Measurements from ENCODE around the gene BRSK2. TPM values are rescaled to one million over a fixed set of nuclear protein-coding genes. Genes with fewer than 3 reads are reported as not detected.

BRSK2 gene
- total RNA-seq, 5 donors from 2014 or later (not counting 1 experiment from before 2014, with no cell fraction given): 0.54 to 1.5 (median 0.95) TPM

GRCh38 chr11:1402355-1403077 lies 12.8 kb downstream of the BRSK2 start:
- no peak overlapping the region for H3K4me3 Mint-ChIP-seq
- H3K27ac ChIP-seq (ENCODE audit: low read length): no peak overlapping the region
- H3K9me3 ChIP-seq: no peaks in the 10 kb centered on the region
- no peaks in the 10 kb centered on the region for H3K4me1 ChIP-seq (ENCODE audit: control insufficient read depth in 1 of 2, extremely low read depth in 1 of 2, insufficient read depth in 2 of 2, low read length in 2 of 2)
- ChIA-PET CTCF (no interaction called here), POLR2A (no interaction called here)
- peaks cover 0 to 57% of the 10 kb centered on the region in 2 experiments for H3K27me3 ChIP-seq (replicated peaks in 1 of 2; ENCODE audit: control insufficient read depth in 2 of 2, extremely low read depth in 1 of 2, insufficient read depth in 2 of 2, low read length in 1 of 2)
- no peaks in the 10 kb centered on the region for H3K36me3 Mint-ChIP-seq
- no peaks in the 10 kb centered on the region for H3K36me3 ChIP-seq (ENCODE audit: control insufficient read depth in 2 of 2, extremely low read depth in 1 of 2, insufficient read depth in 1 of 2, low read length in 1 of 2)
- no peak overlapping the region for H3K27ac Mint-ChIP-seq
- peaks cover 0 to 9% of the 10 kb centered on the region in 2 donors for H3K27me3 Mint-ChIP-seq
- no peaks in the 10 kb centered on the region for H3K9me3 Mint-ChIP-seq
- H3K4me1 Mint-ChIP-seq: no peaks in the 10 kb centered on the region
- WGBS (ENCODE audit: insufficient coverage): 85% methylated on average over 21 of the region's 23 CpGs
- ATAC-seq (replicated peaks in 1 of 4) (no peak), DNase-seq (no peak)
- no peak overlapping the region for H3K4me3 ChIP-seq (ENCODE audit: control insufficient read depth in 1 of 2, extremely low read depth in 1 of 2, low read length in 1 of 2)

DNA sequence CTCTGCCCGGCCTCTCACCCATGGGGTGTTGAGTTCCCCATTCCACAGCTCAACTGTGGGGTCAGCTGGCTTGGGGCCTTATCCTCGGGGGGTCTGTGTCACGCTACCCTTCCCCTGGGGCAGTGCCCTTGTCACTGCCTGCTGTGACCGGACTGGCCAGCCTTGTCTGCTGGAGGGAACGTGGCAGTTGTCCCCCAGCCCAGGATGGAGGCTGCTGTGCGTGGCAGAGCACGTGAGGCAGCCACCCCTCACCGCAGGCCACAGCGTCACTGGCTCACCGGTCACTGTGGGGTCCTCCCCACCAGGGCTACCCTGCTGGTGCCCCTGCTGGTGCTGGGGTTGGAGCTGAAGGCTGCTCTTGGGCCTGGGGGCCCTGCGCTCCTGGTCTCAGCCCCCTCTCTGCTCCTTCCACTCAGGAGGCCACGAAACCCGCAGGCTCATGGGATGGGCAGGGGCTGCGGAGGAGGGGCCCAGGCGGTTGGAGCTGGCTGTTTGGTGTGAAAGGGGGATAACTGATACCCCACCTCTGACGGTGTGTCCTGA lies 13.4 kb downstream of the BRSK2 start:
- H3K9me3 ChIP-seq: no peaks in the 10 kb centered on the region
- Mint-ChIP-seq H3K27me3 (peaks cover 0 to 9% of the 10 kb centered on the region in 2 donors), H3K9me3 (no peaks in the 10 kb centered on the region), H3K4me1 (no peaks in the 10 kb centered on the region), H3K4me3 (no peak overlapping the region), H3K36me3 (no peaks in the 10 kb centered on the region), H3K27ac (no peak overlapping the region)
- H3K4me1 ChIP-seq (ENCODE audit: control insufficient read depth in 1 of 2, extremely low read depth in 1 of 2, insufficient read depth in 2 of 2, low read length in 2 of 2): no peaks in the 10 kb centered on the region
- no peak overlapping the region for H3K4me3 ChIP-seq (ENCODE audit: control insufficient read depth in 1 of 2, extremely low read depth in 1 of 2, low read length in 1 of 2)
- H3K36me3 ChIP-seq (ENCODE audit: control insufficient read depth in 2 of 2, extremely low read depth in 1 of 2, insufficient read depth in 1 of 2, low read length in 1 of 2): no peaks in the 10 kb centered on the region
- no peak overlapping the region for H3K27ac ChIP-seq (ENCODE audit: low read length)
- CTCF ChIA-PET: no interaction called here
- 84% methylated on average over 12 of the region's 16 CpGs for WGBS (ENCODE audit: insufficient coverage)
- peaks cover 0 to 53% of the 10 kb centered on the region in 2 experiments for H3K27me3 ChIP-seq (replicated peaks in 1 of 2; ENCODE audit: control insufficient read depth in 2 of 2, extremely low read depth in 1 of 2, insufficient read depth in 2 of 2, low read length in 1 of 2)
- ATAC-seq (replicated peaks in 1 of 4) (no peak), DNase-seq (no peak)
- POLR2A ChIA-PET: no interaction called here

DNA sequence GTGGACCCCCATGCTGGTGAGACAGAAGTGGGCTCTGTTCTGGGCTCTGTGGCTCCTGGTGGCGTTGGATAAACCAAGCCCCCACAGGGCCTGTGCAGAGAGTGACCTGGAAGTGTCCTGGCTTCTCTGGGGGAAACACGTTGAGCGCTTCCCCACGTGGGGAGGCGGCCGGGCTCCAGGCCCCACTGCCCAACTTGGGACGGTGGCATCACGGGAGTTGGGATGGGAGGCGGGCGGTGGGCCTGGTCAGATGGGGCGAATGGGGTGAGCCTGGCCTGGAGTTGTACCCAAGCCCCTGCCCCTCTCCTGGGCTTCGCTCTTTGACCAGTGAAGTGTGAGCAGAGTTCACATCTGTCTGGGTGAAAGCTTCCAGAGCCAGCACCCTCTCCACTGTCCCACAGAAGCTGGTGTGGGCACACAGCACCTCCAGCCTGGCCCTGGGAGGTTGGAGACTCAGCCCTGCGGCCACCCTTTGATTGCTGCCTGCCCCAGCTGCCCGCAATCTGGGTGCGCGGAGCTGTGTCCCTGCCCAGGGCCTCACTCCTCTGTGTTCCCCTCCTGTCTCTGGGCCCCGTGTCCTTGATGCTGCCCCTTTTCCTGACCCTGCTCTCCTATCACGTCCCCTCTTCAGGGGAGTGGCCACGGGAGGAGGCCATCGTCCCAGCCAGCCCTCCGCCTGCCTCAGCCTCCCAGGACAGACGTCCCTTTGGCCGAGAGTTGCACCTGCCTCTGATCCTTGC lies 14.2 kb downstream of the BRSK2 start:
- Mint-ChIP-seq H3K36me3 (no peaks in the 10 kb centered on the region), H3K4me3 (no peak overlapping the region), H3K9me3 (no peaks in the 10 kb centered on the region), H3K4me1 (no peaks in the 10 kb centered on the region), H3K27ac (no peak overlapping the region), H3K27me3 (peaks cover 0 to 9% of the 10 kb centered on the region in 2 donors)
- ChIA-PET POLR2A (no interaction called here), CTCF (no interaction called here)
- DNase-seq (no peak), ATAC-seq (replicated peaks in 1 of 4) (no peak)
- Histone ChIP-seq H3K27ac (ENCODE audit: low read length) (no peak overlapping the region), H3K9me3 (no peaks in the 10 kb centered on the region), H3K27me3 (replicated peaks in 1 of 2; ENCODE audit: control insufficient read depth in 2 of 2, extremely low read depth in 1 of 2, insufficient read depth in 2 of 2, low read length in 1 of 2) (peaks cover 0 to 45% of the 10 kb centered on the region in 2 experiments), H3K4me1 (ENCODE audit: control insufficient read depth in 1 of 2, extremely low read depth in 1 of 2, insufficient read depth in 2 of 2, low read length in 2 of 2) (no peaks in the 10 kb centered on the region), H3K4me3 (ENCODE audit: control insufficient read depth in 1 of 2, extremely low read depth in 1 of 2, low read length in 1 of 2) (no peak overlapping the region), H3K36me3 (ENCODE audit: control insufficient read depth in 2 of 2, extremely low read depth in 1 of 2, insufficient read depth in 1 of 2, low read length in 1 of 2) (no peaks in the 10 kb centered on the region)
- WGBS (ENCODE audit: insufficient coverage): 75% methylated on average over 20 of the region's 23 CpGs

DNA sequence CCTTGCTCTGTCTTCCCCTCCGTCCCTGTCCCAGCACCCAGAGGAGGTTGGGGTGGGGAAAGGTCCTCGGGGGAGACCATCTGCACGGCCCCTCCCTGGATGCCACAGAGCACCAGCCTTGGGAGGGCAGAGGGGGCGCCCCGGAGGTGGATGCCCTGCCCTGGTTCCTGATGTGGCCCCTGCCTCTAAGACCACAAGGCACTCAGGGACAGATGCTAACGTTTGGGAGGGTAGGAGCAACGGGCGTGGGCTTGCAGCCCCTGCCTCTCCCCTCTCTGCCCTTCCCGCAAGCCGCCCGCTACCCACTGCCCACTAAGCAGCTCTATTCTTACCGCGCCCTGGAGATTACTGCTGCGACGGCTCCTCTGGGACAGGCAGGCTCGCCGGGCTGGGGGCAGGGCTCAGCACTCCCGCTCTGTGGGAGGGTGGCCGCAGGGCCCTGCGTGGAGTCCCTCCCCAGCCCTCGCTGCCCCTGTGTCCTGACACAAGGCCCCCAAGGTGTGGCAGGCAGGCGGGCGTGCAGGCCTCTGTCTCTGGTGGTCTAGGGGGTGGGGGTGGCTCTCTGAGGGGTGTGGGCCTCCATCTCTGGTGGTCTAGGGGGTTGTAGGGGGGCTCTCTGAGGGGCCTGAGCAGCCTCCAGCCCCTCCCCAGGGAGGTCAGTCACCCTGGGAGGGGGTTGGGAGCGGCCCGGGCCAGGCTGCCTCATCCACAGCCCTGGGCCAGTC lies 14.9 kb downstream of the BRSK2 start:
- POLR2A ChIA-PET: no interaction called here

GRCh38 chr11:1405186-1406020 lies 15.7 kb downstream of the BRSK2 start:
- H3K36me3 ChIP-seq (ENCODE audit: control insufficient read depth in 2 of 2, extremely low read depth in 1 of 2, insufficient read depth in 1 of 2, low read length in 1 of 2): no peaks in the 10 kb centered on the region
- H3K27me3 ChIP-seq (replicated peaks in 1 of 2; ENCODE audit: control insufficient read depth in 2 of 2, extremely low read depth in 1 of 2, insufficient read depth in 2 of 2, low read length in 1 of 2): peaks cover 0 to 33% of the 10 kb centered on the region in 2 experiments
- POLR2A ChIA-PET: no interaction called here
- no peaks in the 10 kb centered on the region for H3K9me3 ChIP-seq
- no peak overlapping the region for H3K27ac ChIP-seq (ENCODE audit: low read length)
- WGBS (ENCODE audit: insufficient coverage): 82% methylated on average over 22 of the region's 24 CpGs
- H3K4me1 Mint-ChIP-seq: no peaks in the 10 kb centered on the region
- ATAC-seq (replicated peaks in 1 of 4) (no peak), DNase-seq (no peak)
- no peak overlapping the region for H3K4me3 ChIP-seq (ENCODE audit: control insufficient read depth in 1 of 2, extremely low read depth in 1 of 2, low read length in 1 of 2)
- no peak overlapping the region for H3K27ac Mint-ChIP-seq
- H3K36me3 Mint-ChIP-seq: no peaks in the 10 kb centered on the region
- no peaks in the 10 kb centered on the region for H3K4me1 ChIP-seq (ENCODE audit: control insufficient read depth in 1 of 2, extremely low read depth in 1 of 2, insufficient read depth in 2 of 2, low read length in 2 of 2)
- no peaks in the 10 kb centered on the region for H3K9me3 Mint-ChIP-seq
- H3K4me3 Mint-ChIP-seq: no peak overlapping the region
- CTCF ChIA-PET: interaction anchor here in 1 of 2 donors (0.5 kb wide), 1 partner anchor 480 kb away, joined by 11 read pairs; no protein-coding TSS in a partner anchor
- H3K27me3 Mint-ChIP-seq: peaks cover 0 to 7% of the 10 kb centered on the region in 2 donors

More for the DNA sequence above, 14.9 kb downstream of the BRSK2 start:
- H3K27me3 Mint-ChIP-seq: peaks cover 0 to 9% of the 10 kb centered on the region in 2 donors
- CTCF ChIA-PET: interaction anchor here in 1 of 2 donors (0.5 kb wide), 1 partner anchor 480 kb away, joined by 11 read pairs; no protein-coding TSS in a partner anchor
- H3K9me3 ChIP-seq: no peaks in the 10 kb centered on the region
- no peak for DNase-seq
- H3K36me3 Mint-ChIP-seq: no peaks in the 10 kb centered on the region
- ATAC-seq (replicated peaks in 1 of 4): no peak
- H3K4me1 ChIP-seq (ENCODE audit: control insufficient read depth in 1 of 2, extremely low read depth in 1 of 2, insufficient read depth in 2 of 2, low read length in 2 of 2): no peaks in the 10 kb centered on the region
- H3K4me3 Mint-ChIP-seq: no peak overlapping the region
- WGBS (ENCODE audit: insufficient coverage): 73% methylated on average over 20 of the region's 25 CpGs
- H3K27ac ChIP-seq (ENCODE audit: low read length): no peak overlapping the region
- no peaks in the 10 kb centered on the region for H3K4me1 Mint-ChIP-seq
- H3K9me3 Mint-ChIP-seq: no peaks in the 10 kb centered on the region
- H3K36me3 ChIP-seq (ENCODE audit: control insufficient read depth in 2 of 2, extremely low read depth in 1 of 2, insufficient read depth in 1 of 2, low read length in 1 of 2): no peaks in the 10 kb centered on the region
- H3K27me3 ChIP-seq (replicated peaks in 1 of 2; ENCODE audit: control insufficient read depth in 2 of 2, extremely low read depth in 1 of 2, insufficient read depth in 2 of 2, low read length in 1 of 2): peaks cover 0 to 39% of the 10 kb centered on the region in 2 experiments
- no peak overlapping the region for H3K4me3 ChIP-seq (ENCODE audit: control insufficient read depth in 1 of 2, extremely low read depth in 1 of 2, low read length in 1 of 2)
- no peak overlapping the region for H3K27ac Mint-ChIP-seq
